Adrenal gland (tissue), 12 donors: ENCODE results near the gene IDH3G. TPM values are rescaled to one million over a fixed set of nuclear protein-coding genes. Genes with fewer than 3 reads are reported as not detected.

Source experiments
- DNase-seq, 7 donors: peaks; one replicate each; pipeline ENCODE4 v3.0.0-alpha.2; 2019 to 2020
- H3K27ac ChIP-seq, 5 donors: fragments of 200-600 bp; sonication (generic) in 4 of 5; 1 replicate in 3 of 5; 2 replicates in 2 of 5; pipeline versions ENCODE4 v1.5.1 to v1.8.0; 2016 to 2020; ENCODE audit warnings: mild to moderate bottlenecking in 1 of 5
- H3K27me3 ChIP-seq: fragments of 200-600 bp; 2 replicates; pipeline ENCODE4 v1.8.0; 2021
- H3K36me3 ChIP-seq, 2 donors: fragments of 200-600 bp; replicated peaks in 1 of 2; 1 replicate in 1 of 2; 2 replicates in 1 of 2; pipeline versions ENCODE4 v1.5.1 to v1.8.0; 2018 to 2022
- H3K4me1 ChIP-seq, 2 donors: fragments of 200-600 bp; replicated peaks in 1 of 2; 1 replicate in 1 of 2; 2 replicates in 1 of 2; pipeline versions ENCODE4 v1.5.1 to v1.8.0; 2018 to 2021
- H3K4me3 ChIP-seq, 4 donors: fragments of 200-600 bp; sonication (generic) in 3 of 4; one replicate each; pipeline ENCODE4 v1.5.1; 2016 to 2018
- H3K9me3 ChIP-seq, 3 donors: fragments of 200-600 bp; sonication (generic) in 1 of 3; replicated peaks in 1 of 3; 1 replicate in 2 of 3; 2 replicates in 1 of 3; pipeline versions ENCODE4 v1.5.1 to v1.8.0; 2016 to 2021
- CTCF ChIP-seq, 6 experiments: fragments of 450-650 bp in 4 of 6; fragments of 200-600 bp in 2 of 6; sonication (generic) in 1 of 6; IDR thresholded peaks; 1 replicate in 5 of 6; 2 replicates in 1 of 6; pipeline versions ENCODE4 v1.5.1 to v1.8.0; 2016 to 2021; ENCODE audit warnings: antibody characterized with exemption in 6 of 6, mild to moderate bottlenecking in 2 of 6, moderate library complexity in 1 of 6
- POLR2A ChIP-seq, 2 donors: fragments of 450-650 bp; IDR thresholded peaks; one replicate each; pipeline ENCODE4 v1.6.1; 2017; ENCODE audit warnings: antibody characterized with exemption in 2 of 2, mild to moderate bottlenecking in 2 of 2, moderate library complexity in 1 of 2
- WGBS, 4 donors: extraction: QIAGEN DNeasy Blood & Tissue Kit in 2 of 4; methylation state at CpG; one replicate each; pipeline versions ENCODE4 v1.1.5 to v1.1.7; 2013 to 2017; 5-methylcytosine and 5-hydroxymethylcytosine counted together
- intact Hi-C, 2 donors: fragments of 100-400 bp; cut with DNase I; formaldehyde crosslinking; loops; one replicate each; pipeline versions ENCODE4 v1.14.1 to v1.15.0; 2022 to 2023
- polyA plus RNA-seq, 3 donors: library from polyadenylated mRNA; stranded (reverse); fragments of 200-250 nt in 2 of 3; fragments of 350-450 nt in 1 of 3; fragmentation: Illumina TruSeq in 1 of 3; extraction: RNeasy Lipid Tissue Mini Kit (QIAGEN cat#74804) in 1 of 3; gene quantifications; one replicate each; pipeline ENCODE4 v1.2.3, GENCODE V29; 2013 to 2014
- total RNA-seq, 9 donors: library from RNA; depleted of rRNA in 4 of 9; stranded (reverse); fragments of >200 nt in 4 of 9; fragments of 120-200 nt in 1 of 9; fragmentation: NEBNext Ultra II Directional in 1 of 9; extraction: Animal tissue kit (Norgen Biotek cat#: 25700) in 1 of 9; gene quantifications; one replicate each; pipeline versions ENCODE4 v1.1.0 to v1.2.4, GENCODE V29; 2013 to 2023
- donor health status: healthy with polysubstance abuse.
- donor health status: Bipolar disorder and iron deficiency.
- donor health status: DM: yes; HTN: yes; CAD: no.
- donor health status: DM: no; HTN: no; CAD: no.
- donor health status: DM: no; HTN: no; CAD: no.
- donor health status: DM: yes; HTN: yes; CAD: no.

The IDH3G gene
- total and polyA plus RNA-seq, 12 donors, result 68.4 to 144 (median 85.2) TPM

- 88 to 97% methylated on average over 20 of the region's 20 CpGs; no CpG with 5 or more reads in 2 of the 4 donors for WGBS, 4 donors
- Histone ChIP-seq H3K36me3 (peaks cover 0 to 10% of the 10 kb centered on the region in 2 donors), H3K4me3 (no peak overlapping the region), H3K4me1 (peaks cover 0 to 18% of the 10 kb centered on the region in 2 donors), H3K9me3 (no peaks in the 10 kb centered on the region), H3K27ac (peak overlapping the region in 2 of 5 donors; percentile 43 to 87), H3K27me3 (no peaks in the 10 kb centered on the region)
- no peak for TF ChIP-seq CTCF (IDR thresholded peaks at IDR 0.05)
- peak in 1 of 7 donors; percentile 11 for DNase-seq
- intact Hi-C loops, result loop anchor here in 1 of 2 donors (5.0 kb wide), 1 partner anchor 190 kb away; no protein-coding TSS in a partner anchor
Measured at GRCh38 chrX:153767674-153768055, 26.5 kb downstream of the IDH3G start.

GRCh38 chrX:153766871-153767673 lies 27.1 kb downstream of the IDH3G start:
- TF ChIP-seq POLR2A (IDR thresholded peaks at IDR 0.05), result peak in 1 of 2 donors; percentile 34
- TF ChIP-seq CTCF (IDR thresholded peaks at IDR 0.05), result peak in 4 of 6 experiments; percentile 17 to 36 (median 20)
- no peaks in the 10 kb centered on the region for H3K9me3 ChIP-seq
- 43 to 78% (median 66%) methylated on average over 6 to 56 of the region's 56 CpGs for WGBS, 4 donors
- H3K4me3 ChIP-seq, result no peak overlapping the region
- intact Hi-C loops, result loop anchor here in 1 of 2 donors (5.0 kb wide), 1 partner anchor 190 kb away; no protein-coding TSS in a partner anchor
- peak overlapping the region; percentile 21 to 87 (median 75) for H3K27ac ChIP-seq
- H3K4me1 ChIP-seq, result peaks cover 0 to 18% of the 10 kb centered on the region in 2 donors
- DNase-seq, result peak; percentile 49 to 83 (median 77)
- peaks cover 0 to 10% of the 10 kb centered on the region in 2 donors for H3K36me3 ChIP-seq
- H3K27me3 ChIP-seq, result no peaks in the 10 kb centered on the region

DNA sequence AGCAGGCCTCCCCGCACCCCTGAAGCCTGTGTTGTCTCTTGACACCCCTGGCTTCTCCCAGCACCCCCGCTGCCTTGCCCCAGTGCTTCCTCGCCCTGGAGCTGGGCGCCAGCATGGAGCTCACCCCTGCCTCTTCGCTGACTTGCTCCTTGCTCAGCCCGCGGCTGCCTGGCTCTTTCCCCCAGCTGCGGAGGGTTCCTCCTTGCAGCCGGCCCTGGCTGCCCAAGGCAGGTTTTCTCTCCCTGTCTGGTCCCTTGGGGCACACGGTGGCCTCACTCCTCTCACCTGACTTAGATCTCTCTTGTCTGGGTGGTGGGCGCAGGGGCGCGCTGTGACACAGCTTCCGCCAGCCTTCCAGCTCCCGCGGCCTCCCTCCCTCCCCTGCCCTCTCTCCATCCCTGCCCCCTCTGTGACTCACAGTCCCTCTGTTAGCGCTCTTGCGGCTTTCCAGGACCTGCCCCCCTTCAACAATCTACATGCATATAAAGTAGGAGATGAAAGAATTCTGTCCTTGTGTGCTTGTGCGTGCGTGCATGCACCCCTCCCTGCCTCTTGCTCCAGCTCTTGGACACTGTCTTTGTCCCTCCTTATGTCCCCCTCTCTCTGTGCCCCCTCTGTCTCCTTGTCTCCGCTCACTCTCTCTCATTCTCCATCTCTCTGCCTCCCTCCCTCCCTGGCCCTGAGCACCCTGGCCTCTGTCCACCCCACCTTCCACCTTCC lies 27.9 kb downstream of the IDH3G start:
- Histone ChIP-seq H3K36me3 (peaks cover 0 to 8% of the 10 kb centered on the region in 2 donors), H3K9me3 (no peaks in the 10 kb centered on the region), H3K4me3 (peak overlapping the region in 1 of 4 donors; percentile 42), H3K4me1 (peaks cover 0 to 18% of the 10 kb centered on the region in 2 donors), H3K27ac (peak overlapping the region; percentile 21 to 87 (median 75)), H3K27me3 (no peaks in the 10 kb centered on the region)
- WGBS, 4 donors, result 13 to 57% (median 33%) methylated on average over 17 to 21 of the region's 21 CpGs
- TF ChIP-seq CTCF (IDR thresholded peaks at IDR 0.05), result no peak
- TF ChIP-seq POLR2A (IDR thresholded peaks at IDR 0.05), result peak in 1 of 2 donors; percentile 39
- intact Hi-C loops, result loop anchor here in 1 of 2 donors (5.0 kb wide), 1 partner anchor 191 kb away; no protein-coding TSS in a partner anchor
- DNase-seq, result peak; percentile 54 to 78 (median 73)
